ENCODE data around the gene EVC. TPM values are rescaled to one million over a fixed set of nuclear protein-coding genes. Genes with fewer than 3 reads are reported as not detected.

The EVC gene
- total RNA-seq, 1 experiment from 2014 or later, result not detected

- BruUV-seq (replicated peaks), result no TSS peak
- Mint-ChIP-seq H3K36me3 (ENCODE audit: insufficient read depth, unreplicated experiment) (no peaks in the 10 kb centered on the region), H3K27ac (ENCODE audit: unreplicated experiment) (no peak overlapping the region), H3K4me1 (ENCODE audit: low read depth, unreplicated experiment) (no peaks in the 10 kb centered on the region), H3K9me3 (ENCODE audit: unreplicated experiment) (peaks cover 11% of the 10 kb centered on the region), H3K27me3 (ENCODE audit: insufficient read depth, unreplicated experiment) (peaks cover 3% of the 10 kb centered on the region), H3K4me3 (ENCODE audit: unreplicated experiment) (no peak overlapping the region)
- no peak overlapping the region for H3K4me3 ChIP-seq (ENCODE audit: low read depth, low read length)
- ChIA-PET CTCF (no interaction called here), POLR2A (no interaction called here)
- intact Hi-C loops (cut with micrococcal nuclease; ENCODE audit: unreplicated experiment), result no loop called here
- no peaks in the 10 kb centered on the region for H3K27me3 ChIP-seq (replicated peaks; ENCODE audit: control insufficient read depth, insufficient read depth, low read length)
- no peak for DNase-seq
- no peaks in the 10 kb centered on the region for H3K4me1 ChIP-seq
- no peaks in the 10 kb centered on the region for H3K36me3 ChIP-seq (ENCODE audit: control insufficient read depth, insufficient read depth, low read length)
- TF ChIP-seq, protein P1, sequence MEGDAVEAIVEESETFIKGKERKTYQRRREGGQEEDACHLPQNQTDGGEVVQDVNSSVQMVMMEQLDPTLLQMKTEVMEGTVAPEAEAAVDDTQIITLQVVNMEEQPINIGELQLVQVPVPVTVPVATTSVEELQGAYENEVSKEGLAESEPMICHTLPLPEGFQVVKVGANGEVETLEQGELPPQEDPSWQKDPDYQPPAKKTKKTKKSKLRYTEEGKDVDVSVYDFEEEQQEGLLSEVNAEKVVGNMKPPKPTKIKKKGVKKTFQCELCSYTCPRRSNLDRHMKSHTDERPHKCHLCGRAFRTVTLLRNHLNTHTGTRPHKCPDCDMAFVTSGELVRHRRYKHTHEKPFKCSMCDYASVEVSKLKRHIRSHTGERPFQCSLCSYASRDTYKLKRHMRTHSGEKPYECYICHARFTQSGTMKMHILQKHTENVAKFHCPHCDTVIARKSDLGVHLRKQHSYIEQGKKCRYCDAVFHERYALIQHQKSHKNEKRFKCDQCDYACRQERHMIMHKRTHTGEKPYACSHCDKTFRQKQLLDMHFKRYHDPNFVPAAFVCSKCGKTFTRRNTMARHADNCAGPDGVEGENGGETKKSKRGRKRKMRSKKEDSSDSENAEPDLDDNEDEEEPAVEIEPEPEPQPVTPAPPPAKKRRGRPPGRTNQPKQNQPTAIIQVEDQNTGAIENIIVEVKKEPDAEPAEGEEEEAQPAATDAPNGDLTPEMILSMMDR (IDR thresholded peaks at IDR 0.05; ENCODE audit: insufficient read depth in 1 of 2, low read depth in 1 of 2, low read length in 1 of 2, severe bottlenecking in 1 of 2, unreplicated experiment in 1 of 2), result no peak
- peaks cover 5% of the 10 kb centered on the region; the same call in 1 of the 2 replicates for H3K9me3 ChIP-seq
Observed at GRCh38 chr4:5776510-5776909, 65.5 kb downstream of the EVC start.

DNA sequence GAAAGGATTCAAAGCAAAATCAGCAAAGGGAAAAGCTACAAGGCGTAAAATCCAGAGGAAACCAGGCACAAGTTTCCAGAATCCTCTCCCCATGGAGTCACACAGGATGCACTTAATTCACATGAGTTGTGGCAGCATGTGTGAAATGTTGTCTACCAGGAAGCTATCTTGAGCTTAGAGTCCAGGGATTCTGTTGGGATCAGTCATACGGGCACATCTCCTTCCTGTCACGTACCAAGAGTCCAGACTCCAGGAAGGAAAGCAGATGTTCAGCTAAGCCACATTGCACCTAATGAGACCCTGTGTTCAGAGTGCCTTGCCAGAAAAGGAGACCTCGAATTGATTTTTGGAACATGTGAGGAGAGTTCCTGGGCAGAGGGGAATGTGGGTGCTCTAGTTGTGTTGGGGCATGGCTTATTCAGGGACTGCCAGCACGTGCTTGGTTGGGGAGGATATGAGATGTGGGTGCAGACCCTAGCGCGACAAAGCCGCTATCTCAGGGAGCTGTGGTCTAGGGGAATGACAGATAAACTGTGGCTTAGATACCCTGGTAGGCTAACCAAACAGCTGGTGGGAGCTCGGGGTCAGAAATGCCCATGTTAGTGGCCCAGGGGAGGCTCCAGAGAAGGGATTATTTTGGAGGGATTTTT is 70.0 kb downstream of the EVC start:
- TF ChIP-seq, protein P1 (IDR thresholded peaks at IDR 0.05; ENCODE audit: insufficient read depth in 1 of 2, low read depth in 1 of 2, low read length in 1 of 2, severe bottlenecking in 1 of 2, unreplicated experiment in 1 of 2), result no peak

DNA sequence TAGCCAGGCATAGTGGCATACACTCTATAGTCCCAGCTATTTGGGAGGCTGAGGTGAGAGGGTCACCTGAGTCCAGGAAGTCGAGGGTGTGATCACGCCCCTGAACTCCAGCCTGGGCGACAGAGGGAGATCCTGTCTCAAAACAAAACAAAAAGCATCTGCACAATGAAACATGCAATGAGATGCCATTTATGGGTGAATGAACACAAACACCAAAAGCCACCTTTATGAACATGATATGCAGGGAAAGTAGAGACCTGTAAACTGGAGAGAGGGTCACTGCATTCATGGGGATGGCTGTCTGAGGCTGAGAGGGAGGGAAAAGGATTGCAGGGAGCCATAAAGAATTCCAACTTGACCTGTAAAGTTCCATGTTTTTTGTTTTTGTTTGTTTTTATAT is 70.7 kb downstream of the EVC start:
- BruUV-seq (replicated peaks), result no TSS peak

More for the DNA sequence above, 70.0 kb downstream of the EVC start:
- no peak for DNase-seq
- no peak overlapping the region for H3K4me3 Mint-ChIP-seq (ENCODE audit: unreplicated experiment)
- intact Hi-C loops (cut with micrococcal nuclease; ENCODE audit: unreplicated experiment), result no loop called here
- Histone ChIP-seq H3K9me3 (peaks cover 5% of the 10 kb centered on the region; the same call in 1 of the 2 replicates), H3K36me3 (ENCODE audit: control insufficient read depth, insufficient read depth, low read length) (no peaks in the 10 kb centered on the region), H3K27me3 (replicated peaks; ENCODE audit: control insufficient read depth, insufficient read depth, low read length) (no peaks in the 10 kb centered on the region), H3K4me3 (ENCODE audit: low read depth, low read length) (no peak overlapping the region), H3K4me1 (no peaks in the 10 kb centered on the region)
- H3K27ac Mint-ChIP-seq (ENCODE audit: unreplicated experiment), result no peak overlapping the region
- CTCF ChIA-PET, result no interaction called here
- BruUV-seq (replicated peaks), result no TSS peak
- peaks cover 11% of the 10 kb centered on the region for H3K9me3 Mint-ChIP-seq (ENCODE audit: unreplicated experiment)
- H3K27me3 Mint-ChIP-seq (ENCODE audit: insufficient read depth, unreplicated experiment), result no peaks in the 10 kb centered on the region
- H3K36me3 Mint-ChIP-seq (ENCODE audit: insufficient read depth, unreplicated experiment), result no peaks in the 10 kb centered on the region
- POLR2A ChIA-PET, result no interaction called here
- no peaks in the 10 kb centered on the region for H3K4me1 Mint-ChIP-seq (ENCODE audit: low read depth, unreplicated experiment)

More for the DNA sequence above, 70.7 kb downstream of the EVC start:
- DNase-seq, result no peak
- Histone ChIP-seq H3K4me3 (ENCODE audit: low read depth, low read length) (no peak overlapping the region), H3K4me1 (no peaks in the 10 kb centered on the region), H3K27me3 (replicated peaks; ENCODE audit: control insufficient read depth, insufficient read depth, low read length) (no peaks in the 10 kb centered on the region), H3K9me3 (peaks cover 2% of the 10 kb centered on the region; the same call in 1 of the 2 replicates), H3K36me3 (ENCODE audit: control insufficient read depth, insufficient read depth, low read length) (no peaks in the 10 kb centered on the region)
- Mint-ChIP-seq H3K36me3 (ENCODE audit: insufficient read depth, unreplicated experiment) (no peaks in the 10 kb centered on the region), H3K4me1 (ENCODE audit: low read depth, unreplicated experiment) (no peaks in the 10 kb centered on the region), H3K4me3 (ENCODE audit: unreplicated experiment) (no peak overlapping the region), H3K27ac (ENCODE audit: unreplicated experiment) (no peak overlapping the region), H3K27me3 (ENCODE audit: insufficient read depth, unreplicated experiment) (no peaks in the 10 kb centered on the region), H3K9me3 (ENCODE audit: unreplicated experiment) (peaks cover 4% of the 10 kb centered on the region)
- TF ChIP-seq, protein P1 (IDR thresholded peaks at IDR 0.05; ENCODE audit: insufficient read depth in 1 of 2, low read depth in 1 of 2, low read length in 1 of 2, severe bottlenecking in 1 of 2, unreplicated experiment in 1 of 2), result no peak
- ChIA-PET CTCF (no interaction called here), POLR2A (no interaction called here)
- intact Hi-C loops (cut with micrococcal nuclease; ENCODE audit: unreplicated experiment), result no loop called here

All from Caco-2 (cell line).